Endodermal cell (in vitro differentiated cells): Measurements from ENCODE around the gene TRIM14. TPM values are rescaled to one million over a fixed set of nuclear protein-coding genes. Genes with fewer than 3 reads are reported as not detected.

Experiments
- DNase-seq: peaks from one replicate; pipeline ENCODE4 v3.0.0-alpha.2; 2017
- H3K27ac ChIP-seq: 2 replicates; pipeline ENCODE4 v1.5.1; 2013; ENCODE audit warnings: mild to moderate bottlenecking, low read depth, low read length, moderate library complexity
- H3K27me3 ChIP-seq: 2 replicates; pipeline ENCODE4 v1.6.1; 2013; ENCODE audit warnings: mild to moderate bottlenecking, low read length, moderate library complexity; ENCODE audit not compliant: insufficient read depth, control insufficient read depth, poor library complexity, severe bottlenecking
- H3K36me3 ChIP-seq: 2 replicates; pipeline ENCODE4 v1.7.0; 2013; ENCODE audit warnings: mild to moderate bottlenecking, low read length, moderate library complexity; ENCODE audit not compliant: control insufficient read depth, insufficient read depth
- H3K4me1 ChIP-seq: one replicate; pipeline ENCODE4 v1.7.0; 2013; ENCODE audit warnings: low read length; ENCODE audit not compliant: control insufficient read depth, insufficient read depth
- H3K4me3 ChIP-seq: 2 replicates; pipeline ENCODE4 v1.5.1; 2013; ENCODE audit warnings: mild to moderate bottlenecking, low read length, moderate library complexity
- H3K9ac ChIP-seq: 2 replicates; pipeline ENCODE4 v1.6.1; 2013; ENCODE audit warnings: mild to moderate bottlenecking, low read length, moderate library complexity; ENCODE audit not compliant: poor library complexity, severe bottlenecking; ENCODE audit errors: extremely low read depth
- H3K9me3 ChIP-seq: 2 replicates; pipeline ENCODE4 v1.6.1; 2013; ENCODE audit warnings: mild to moderate bottlenecking, low read length, moderate library complexity; ENCODE audit not compliant: control insufficient read depth
- H3K27ac Mint-ChIP-seq: 2 replicates; pipeline ENCODE4 v1.8.0; 2020; ENCODE audit warnings: mixed read lengths
- H3K27me3 Mint-ChIP-seq: 2 replicates; pipeline ENCODE4 v1.8.0; 2021; ENCODE audit warnings: mild to moderate bottlenecking, mixed read lengths; ENCODE audit not compliant: insufficient read depth
- H3K36me3 Mint-ChIP-seq: 2 replicates; pipeline ENCODE4 v1.8.0; 2020; ENCODE audit warnings: low read depth, mixed read lengths
- H3K4me1 Mint-ChIP-seq: 2 replicates; pipeline ENCODE4 v1.8.0; 2020; ENCODE audit warnings: mixed read lengths
- H3K4me3 Mint-ChIP-seq: 2 replicates; pipeline ENCODE4 v1.8.0; 2020; ENCODE audit warnings: mild to moderate bottlenecking, moderate library complexity, mixed read lengths
- H3K9me3 Mint-ChIP-seq: 2 replicates; pipeline ENCODE4 v1.8.0; 2020; ENCODE audit warnings: mild to moderate bottlenecking, mixed read lengths
- CTCF ChIP-seq: fragments of 200-600 bp; sonication (generic); conservative IDR thresholded peaks from 2 replicates; pipeline ENCODE4 v1.5.0; 2021; ENCODE audit warnings: antibody characterized with exemption, mild to moderate bottlenecking
- WGBS, 2 experiments: methylation state at CpG; one replicate each; pipeline versions ENCODE4 v1.1.5 to v1.1.7; 2013; ENCODE audit warnings: missing lambda C conversion rate in 2 of 2, mixed read lengths in 1 of 2; ENCODE audit not compliant: insufficient coverage in 1 of 2, insufficient read length in 1 of 2; 5-methylcytosine and 5-hydroxymethylcytosine counted together
- total RNA-seq, 2 donors: library from RNA; stranded (reverse); fragmentation: NEBNext Ultra II Directional in 1 of 2; extraction: Animal tissue kit (Norgen Biotek cat#: 25700) in 1 of 2; gene quantifications; 2 replicates in 1 of 2; 3 replicates in 1 of 2; pipeline ENCODE4 v1.2.1, GENCODE V29; 2021

TRIM14 gene
- total RNA-seq, 2 donors from 2014 or later: 3.1 to 5.1 TPM

- Histone ChIP-seq H3K4me3 (no peak overlapping the region), H3K9me3 (no peaks in the 10 kb centered on the region), H3K27me3 (no peaks in the 10 kb centered on the region), H3K36me3 (no peaks in the 10 kb centered on the region), H3K4me1 (peaks cover 2% of the 10 kb centered on the region), H3K9ac (no peak overlapping the region), H3K27ac (no peak overlapping the region)
- Mint-ChIP-seq H3K4me1 (peaks cover 17% of the 10 kb centered on the region), H3K36me3 (no peaks in the 10 kb centered on the region), H3K27me3 (no peaks in the 10 kb centered on the region), H3K4me3 (no peak overlapping the region), H3K27ac (no peak overlapping the region), H3K9me3 (no peaks in the 10 kb centered on the region)
- no peak for TF ChIP-seq CTCF
- DNase-seq: peak; percentile 27
- WGBS, 2 experiments: 91 to 100% methylated on average over 2 to 3 of the region's 3 CpGs
These were observed 14.6 kb downstream of the TRIM14 start for GRCh38 chr9:98104445-98104881.

- TF ChIP-seq CTCF: no peak
- no peak overlapping the region for H3K9ac ChIP-seq
- Mint-ChIP-seq H3K4me3 (no peak overlapping the region), H3K4me1 (peaks cover 14% of the 10 kb centered on the region), H3K27ac (no peak overlapping the region), H3K9me3 (no peaks in the 10 kb centered on the region), H3K27me3 (no peaks in the 10 kb centered on the region), H3K36me3 (no peaks in the 10 kb centered on the region)
- H3K4me3 ChIP-seq: no peak overlapping the region
- no peak overlapping the region for H3K27ac ChIP-seq
- H3K9me3 ChIP-seq: no peaks in the 10 kb centered on the region
- peaks cover 3% of the 10 kb centered on the region for H3K4me1 ChIP-seq
- no peaks in the 10 kb centered on the region for H3K36me3 ChIP-seq
- H3K27me3 ChIP-seq: no peaks in the 10 kb centered on the region
- 55 to 58% methylated on average over 4 to 6 of the region's 6 CpGs for WGBS, 2 experiments
- peak; percentile 54 for DNase-seq
These were observed 17.2 kb downstream of the TRIM14 start for GRCh38 chr9:98101868-98102273.

- TF ChIP-seq CTCF: no peak
- Histone ChIP-seq H3K27ac (no peak overlapping the region), H3K27me3 (no peaks in the 10 kb centered on the region), H3K9me3 (no peaks in the 10 kb centered on the region), H3K4me1 (peaks cover 3% of the 10 kb centered on the region), H3K4me3 (no peak overlapping the region), H3K9ac (no peak overlapping the region), H3K36me3 (no peaks in the 10 kb centered on the region)
- Mint-ChIP-seq H3K4me3 (no peak overlapping the region), H3K27me3 (no peaks in the 10 kb centered on the region), H3K36me3 (no peaks in the 10 kb centered on the region), H3K27ac (no peak overlapping the region), H3K4me1 (peaks cover 14% of the 10 kb centered on the region), H3K9me3 (no peaks in the 10 kb centered on the region)
- 88 to 100% methylated on average over 5 to 7 of the region's 7 CpGs for WGBS, 2 experiments
- DNase-seq: peak; percentile 26
These were observed 17.6 kb downstream of the TRIM14 start for GRCh38 chr9:98101416-98101815.
